ENCODE results near the gene NFATC1. TPM values are rescaled to one million over a fixed set of nuclear protein-coding genes. Genes with fewer than 3 reads are reported as not detected.

Gene NFATC1
- total RNA-seq, 2 experiments from 2014 or later = 97.2 to 98.3 TPM

GRCh38 chr18:79354350-79354749, 41.4 kb upstream of the NFATC1 start:
- DNase-seq = no peak
- CTCF ChIA-PET = interaction anchor here (0.9 kb wide), 1 partner anchor 24 kb away, joined by 3 read pairs; no protein-coding TSS in a partner anchor
- Mint-ChIP-seq H3K9me3 (no peaks in the 10 kb centered on the region), H3K27ac (no peak overlapping the region), H3K27me3 (no peaks in the 10 kb centered on the region), H3K4me1 (ENCODE audit: low read depth) (no peaks in the 10 kb centered on the region), H3K4me3 (no peak overlapping the region), H3K36me3 (ENCODE audit: low read depth) (peaks cover 6% of the 10 kb centered on the region)
- intact Hi-C loops (cut with micrococcal nuclease) = no loop called here
- TF ChIP-seq CTCF (IDR thresholded peaks at IDR 0.05) = no peak
- no peak for ATAC-seq
- POLR2A ChIA-PET = no interaction called here

- no peak for DNase-seq
- intact Hi-C loops (cut with micrococcal nuclease) = no loop called here
- Mint-ChIP-seq H3K4me3 (no peak overlapping the region), H3K36me3 (ENCODE audit: low read depth) (peaks cover 8% of the 10 kb centered on the region), H3K27ac (no peak overlapping the region), H3K4me1 (ENCODE audit: low read depth) (no peaks in the 10 kb centered on the region), H3K9me3 (no peaks in the 10 kb centered on the region), H3K27me3 (no peaks in the 10 kb centered on the region)
- no peak for ATAC-seq
- no peak for TF ChIP-seq CTCF (IDR thresholded peaks at IDR 0.05)
- POLR2A ChIA-PET = no interaction called here
- CTCF ChIA-PET = no interaction called here
Measured at GRCh38 chr18:79355433-79356335, 40.0 kb upstream of the NFATC1 start.

GRCh38 chr18:79356435-79356834, 39.3 kb upstream of the NFATC1 start:
- ChIA-PET CTCF (no interaction called here), POLR2A (no interaction called here)
- TF ChIP-seq CTCF (IDR thresholded peaks at IDR 0.05) = no peak
- no peaks in the 10 kb centered on the region for H3K4me1 Mint-ChIP-seq (ENCODE audit: low read depth)
- intact Hi-C loops (cut with micrococcal nuclease) = no loop called here
- no peak overlapping the region for H3K27ac Mint-ChIP-seq
- H3K9me3 Mint-ChIP-seq = no peaks in the 10 kb centered on the region
- H3K4me3 Mint-ChIP-seq = no peak overlapping the region
- H3K27me3 Mint-ChIP-seq = no peaks in the 10 kb centered on the region
- DNase-seq (no peak), ATAC-seq (no peak)
- peaks cover 15% of the 10 kb centered on the region for H3K36me3 Mint-ChIP-seq (ENCODE audit: low read depth)

GRCh38 chr18:79360933-79361332, 34.8 kb upstream of the NFATC1 start:
- no peaks in the 10 kb centered on the region for H3K4me1 Mint-ChIP-seq (ENCODE audit: low read depth)
- no peaks in the 10 kb centered on the region for H3K9me3 Mint-ChIP-seq
- CTCF ChIA-PET = interaction anchor here (1.4 kb wide), 1 partner anchor 20 kb away, joined by 6 read pairs; no protein-coding TSS in a partner anchor
- TF ChIP-seq CTCF (IDR thresholded peaks at IDR 0.05) = no peak
- H3K36me3 Mint-ChIP-seq (ENCODE audit: low read depth) = peaks cover 22% of the 10 kb centered on the region
- H3K4me3 Mint-ChIP-seq = no peak overlapping the region
- POLR2A ChIA-PET = no interaction called here
- no peaks in the 10 kb centered on the region for H3K27me3 Mint-ChIP-seq
- intact Hi-C loops (cut with micrococcal nuclease) = no loop called here
- DNase-seq = no peak
- no peak overlapping the region for H3K27ac Mint-ChIP-seq
- no peak for ATAC-seq

Data from activated CD8-positive, alpha-beta T cell treated with anti-CD3 and anti-CD28 coated beads for 36 hours (primary cell).